OCI-LY7 (cell line): Measurements from ENCODE around the gene ARMH1.

Source experiments
- CTCF ChIP-seq: fragments of 200-600 bp; sonication (generic); conservative IDR thresholded peaks from 2 replicates; pipeline ENCODE4 v1.5.1; 2014; ENCODE audit warnings: mild to moderate bottlenecking, antibody characterized with exemption, low read length, moderate library complexity, mixed read lengths
- EZH2phosphoT487 ChIP-seq: fragments of 200-600 bp; sonication (generic); IDR thresholded peaks from 2 replicates; pipeline ENCODE4 v1.6.1; 2018; ENCODE audit warnings: low read depth, borderline replicate concordance, mild to moderate bottlenecking, mixed run types, antibody characterized with exemption, low read length, moderate library complexity, mixed read lengths

GRCh38 chr1:44735992-44736391 is 61.5 kb downstream of the ARMH1 start:
- TF ChIP-seq CTCF (no peak), EZH2phosphoT487 (no peak)
